HCT116 (cell line): ENCODE data around the gene CCDC182. TPM values are rescaled to one million over a fixed set of nuclear protein-coding genes. Genes with fewer than 3 reads are reported as not detected.

ENCODE experiments used
- ATAC-seq: fragments of 200-7000 bp; cut with Tn5 transposase; 2 replicates; pipeline ENCODE4 v1.9.1; 2020; ENCODE audit warnings: mild to moderate bottlenecking, moderate library complexity
- BruUV-seq: library from RNA; stranded (reverse); fragments of 400-500 nt; replicated peaks from 2 replicates; lab custom pipeline; 2021; lab: Mats Ljungman, UMichigan
- CTCF ChIA-PET: fragments of 300-600 bp; sonication (Branson Sonifier 250); formaldehyde crosslinking; loops from one replicate; lab custom pipeline; 2021; ENCODE audit warnings: antibody characterized with exemption; lab: Charles Lee
- POLR2A ChIA-PET: fragments of 300-600, 350-600 bp; sonication (Branson Sonifier 250); formaldehyde crosslinking; loops from one replicate; lab custom pipeline; 2021; ENCODE audit warnings: antibody characterized with exemption; lab: Charles Lee
- RAD21 ChIA-PET, 2 experiments: fragments of 300-600 bp; sonication (Branson Sonifier 250); formaldehyde crosslinking; loops; one replicate each; lab custom pipeline; 2023; ENCODE audit warnings: low total read pairs in 2 of 2; ENCODE audit not compliant: uncharacterized antibody in 2 of 2, unreplicated experiment in 2 of 2, low non-redundant PET in 1 of 2; lab: Charles Lee
- DNase-seq: peaks from one replicate; pipeline ENCODE4 v3.0.0-alpha.2; 2010; ENCODE audit warnings: low read depth, low spot score
- H2AFZ ChIP-seq: fragments of 200-600 bp; shearing (Covaris generic), sonication (generic); 2 replicates; pipeline ENCODE4 v1.6.1; 2017; ENCODE audit warnings: low read depth, mixed run types, mixed read lengths, antibody characterized with exemption, low read length; ENCODE audit not compliant: poor library complexity, severe bottlenecking
- H3K27ac ChIP-seq: 2 replicates; pipeline ENCODE4 v1.5.1; 2012; ENCODE audit warnings: low read depth, low read length
- H3K27me3 ChIP-seq: fragments of 200-600 bp; sonication (generic); 2 replicates; pipeline ENCODE4 v1.6.1; 2016; ENCODE audit warnings: mixed run types, low read length, mixed read lengths; ENCODE audit not compliant: insufficient read depth
- H3K36me3 ChIP-seq, 2 experiments: fragments of 200-500 bp in 1 of 2; fragments of 200-600 bp in 1 of 2; sonication (Bioruptor generic) in 1 of 2; sonication (generic) in 1 of 2; 2 replicates each; pipeline versions ENCODE4 v1.5.1 to v1.6.1; 2014 to 2016; ENCODE audit warnings: low read length in 2 of 2, inconsistent platforms in 1 of 2, mixed read lengths in 1 of 2, mixed run types in 1 of 2; ENCODE audit not compliant: insufficient read depth in 2 of 2, control insufficient read depth in 1 of 2
- H3K4me1 ChIP-seq, 2 experiments: fragments of 200-600 bp in 1 of 2; sonication (generic) in 1 of 2; 2 replicates each; pipeline versions ENCODE4 v1.5.1 to v1.6.1; 2012 to 2017; ENCODE audit warnings: low read length in 2 of 2, inconsistent platforms in 1 of 2, mild to moderate bottlenecking in 1 of 2, mixed read lengths in 1 of 2, mixed run types in 1 of 2, moderate library complexity in 1 of 2; ENCODE audit not compliant: insufficient read depth in 2 of 2, control insufficient read depth in 1 of 2
- H3K4me2 ChIP-seq: fragments of 200-600 bp; sonication (generic); 2 replicates; pipeline ENCODE4 v1.6.1; 2017; ENCODE audit warnings: mixed run types, low read length, mixed read lengths
- H3K4me3 ChIP-seq, 2 experiments: fragments of 200-600 bp in 1 of 2; sonication (generic) in 1 of 2; replicated peaks in 1 of 2; 2 replicates each; pipeline ENCODE4 v1.5.1; 2011 to 2016; ENCODE audit warnings: low read length in 2 of 2, control low read depth in 1 of 2, low read depth in 1 of 2, mild to moderate bottlenecking in 1 of 2, mixed read lengths in 1 of 2, mixed run types in 1 of 2
- H3K79me2 ChIP-seq: fragments of 200-600 bp; sonication (generic); 2 replicates; pipeline ENCODE4 v1.6.1; 2017; ENCODE audit warnings: mild to moderate bottlenecking, mixed run types, low read length, moderate library complexity, mixed read lengths; ENCODE audit not compliant: insufficient read depth
- H3K9ac ChIP-seq: fragments of 200-600 bp; sonication (generic); 2 replicates; pipeline ENCODE4 v1.6.1; 2016; ENCODE audit warnings: low read length, mixed read lengths
- H3K9me2 ChIP-seq: fragments of 200-600 bp; sonication (generic), shearing (Covaris generic); 2 replicates; pipeline ENCODE4 v1.6.1; 2017; ENCODE audit warnings: mixed run types, mild to moderate bottlenecking, moderate library complexity; ENCODE audit not compliant: insufficient read depth
- H3K9me3 ChIP-seq, 2 experiments: fragments of 200-500 bp in 1 of 2; fragments of 200-600 bp in 1 of 2; sonication (Bioruptor generic) in 1 of 2; sonication (generic) in 1 of 2; 2 replicates each; pipeline ENCODE4 v1.6.1; 2014 to 2017; ENCODE audit warnings: low read length in 2 of 2, mixed read lengths in 2 of 2, inconsistent platforms in 1 of 2, low read depth in 1 of 2, mild to moderate bottlenecking in 1 of 2, mixed run types in 1 of 2, moderate library complexity in 1 of 2; ENCODE audit not compliant: control insufficient read depth in 1 of 2, insufficient read depth in 1 of 2
- H4K20me1 ChIP-seq: fragments of 200-600 bp; sonication (generic), shearing (Covaris generic); 2 replicates; pipeline ENCODE4 v1.6.1; 2017; ENCODE audit warnings: mixed run types, mild to moderate bottlenecking, moderate library complexity; ENCODE audit not compliant: insufficient read depth
- CEBPB ChIP-seq: IDR thresholded peaks from 2 replicates; pipeline ENCODE4 v1.6.1; 2012; ENCODE audit warnings: low read depth
- EGR1 ChIP-seq: IDR thresholded peaks from 2 replicates; pipeline ENCODE4 v1.6.1; 2012; ENCODE audit warnings: low read depth
- ELF1 ChIP-seq: IDR thresholded peaks from 2 replicates; pipeline ENCODE4 v1.6.1; 2012; ENCODE audit warnings: low read depth, borderline replicate concordance
- EZH2 ChIP-seq: fragments of 200-600 bp; sonication (generic); IDR thresholded peaks from 2 replicates; pipeline ENCODE4 v1.6.1; 2017; ENCODE audit warnings: antibody characterized with exemption, mixed run types
- EZH2phosphoT487 ChIP-seq: fragments of 200-600 bp; IDR thresholded peaks from 2 replicates; pipeline ENCODE4 v1.6.1; 2018; ENCODE audit warnings: antibody characterized with exemption, borderline replicate concordance
- FOSL1 ChIP-seq: IDR thresholded peaks from 2 replicates; pipeline ENCODE4 v1.6.1; 2012; ENCODE audit warnings: low read depth
- JUND ChIP-seq: IDR thresholded peaks from 2 replicates; pipeline ENCODE4 v1.6.1; 2012
- POLR2A ChIP-seq: IDR thresholded peaks from 2 replicates; pipeline ENCODE4 v1.7.0; 2011; ENCODE audit warnings: borderline replicate concordance; ENCODE audit not compliant: insufficient read depth, insufficient read length; ENCODE audit errors: extremely low read depth
- RAD21 ChIP-seq: IDR thresholded peaks from 2 replicates; pipeline ENCODE4 v1.6.1; 2012; ENCODE audit warnings: low read depth, mild to moderate bottlenecking
- SP1 ChIP-seq: IDR thresholded peaks from 2 replicates; pipeline ENCODE4 v1.6.1; 2012; ENCODE audit warnings: low read depth
- SRF ChIP-seq: IDR thresholded peaks from 2 replicates; pipeline ENCODE4 v1.6.1; 2012; ENCODE audit warnings: low read depth
- TCF7L2 ChIP-seq: IDR thresholded peaks from 2 replicates; pipeline ENCODE4 v1.7.0; 2011; ENCODE audit warnings: borderline replicate concordance, inconsistent platforms; ENCODE audit not compliant: insufficient read depth, insufficient read length; ENCODE audit errors: extremely low read depth
- YY1 ChIP-seq: IDR thresholded peaks from 2 replicates; pipeline ENCODE4 v1.6.1; 2011; ENCODE audit warnings: low read length, low read depth, moderate library complexity, mild to moderate bottlenecking; ENCODE audit not compliant: insufficient replicate concordance; ENCODE audit errors: extremely low read depth
- ZFX ChIP-seq: fragments of 450-650 bp; IDR thresholded peaks from 2 replicates; pipeline ENCODE4 v1.6.1; 2017
- ZNF274 ChIP-seq: fragments of 200-500 bp; sonication (Bioruptor generic); IDR thresholded peaks from 2 replicates; pipeline ENCODE4 v1.6.1; 2014; ENCODE audit warnings: mild to moderate bottlenecking, low read depth, low read length, inconsistent platforms
- intact Hi-C: fragments of 100-400 bp; cut with micrococcal nuclease; formaldehyde crosslinking; loops from 2 replicates; pipeline ENCODE4 v1.10.0; 2022
- total RNA-seq: library from RNA; stranded (reverse); gene quantifications from one replicate; pipeline ENCODE4 v1.2.1, GENCODE V29; 2021; ENCODE audit not compliant: unreplicated experiment
- TF ChIP-seq, protein P1 (sequence below): IDR thresholded peaks from 2 replicates; pipeline ENCODE4 v1.6.1; 2012
- TF ChIP-seq, protein P2 (sequence below): IDR thresholded peaks from 2 replicates; pipeline ENCODE4 v1.6.1; 2011; ENCODE audit warnings: mild to moderate bottlenecking, low read length, moderate library complexity; ENCODE audit not compliant: insufficient replicate concordance; ENCODE audit errors: extremely low read depth

Gene CCDC182
- total RNA-seq, 1 experiment from 2014 or later, result not detected

DNA sequence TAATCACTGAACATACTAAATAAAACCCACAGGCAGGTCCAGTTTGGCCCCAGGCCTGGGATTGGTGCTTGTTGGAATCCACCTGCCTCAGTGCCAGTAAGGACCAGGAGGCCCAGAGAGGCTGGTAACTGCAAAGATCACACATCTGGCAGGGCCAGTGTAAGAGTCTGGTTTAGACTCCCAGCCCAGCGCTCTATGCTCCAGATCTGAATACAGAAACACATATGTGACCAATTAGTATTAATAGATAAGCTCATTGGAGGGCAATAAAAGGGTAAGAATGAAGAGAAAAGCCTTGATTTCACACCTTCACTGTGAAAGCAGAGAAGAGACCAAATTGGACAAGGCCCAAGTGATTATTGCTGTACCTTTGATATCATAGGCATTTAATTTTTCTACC is 13.6 kb upstream of the CCDC182 start:
- no peaks in the 10 kb centered on the region for H3K79me2 ChIP-seq
- intact Hi-C loops, result no loop called here
- CTCF ChIA-PET, result interaction anchor here (1.8 kb wide), 1 partner anchor 11 kb away, joined by 5 read pairs; no protein-coding TSS in a partner anchor
- H3K27ac ChIP-seq, result no peak overlapping the region
- TF ChIP-seq RAD21 (no peak), POLR2A (no peak)
- DNase-seq, result no peak
- H4K20me1 ChIP-seq, result no peaks in the 10 kb centered on the region
- no peak overlapping the region for H3K9ac ChIP-seq
- no peaks in the 10 kb centered on the region for H3K36me3 ChIP-seq
- H3K4me3 ChIP-seq, result no peak overlapping the region
- POLR2A ChIA-PET, result no interaction called here
- no peak overlapping the region for H3K4me2 ChIP-seq
- no peaks in the 10 kb centered on the region for H3K9me2 ChIP-seq
- RAD21 ChIA-PET, result interaction anchor here in 1 of 2 experiments (0.6 kb wide), 1 partner anchor 629 kb away, joined by 3 read pairs; no protein-coding TSS in a partner anchor
- H3K27me3 ChIP-seq, result peaks cover 4% of the 10 kb centered on the region; the same call in 1 of the 2 replicates
- BruUV-seq, result no TSS peak
- ATAC-seq, result no peak
- H2AFZ ChIP-seq, result no peak overlapping the region
- H3K4me1 ChIP-seq, result no peaks in the 10 kb centered on the region
- H3K9me3 ChIP-seq, result no peaks in the 10 kb centered on the region

GRCh38 chr17:57757735-57758134 is 12.6 kb upstream of the CCDC182 start:
- ATAC-seq, result no peak
- H2AFZ ChIP-seq, result no peak overlapping the region

More at GRCh38 chr17:57757735-57758134, 12.6 kb upstream of the CCDC182 start:
- Histone ChIP-seq H3K4me1 (no peaks in the 10 kb centered on the region), H4K20me1 (no peaks in the 10 kb centered on the region), H3K4me3 (no peak overlapping the region), H3K27me3 (peaks cover 4% of the 10 kb centered on the region; the same call in 1 of the 2 replicates), H3K9me2 (no peaks in the 10 kb centered on the region), H3K79me2 (no peaks in the 10 kb centered on the region), H3K27ac (no peak overlapping the region), H3K4me2 (no peak overlapping the region), H3K9me3 (no peaks in the 10 kb centered on the region), H3K36me3 (no peaks in the 10 kb centered on the region), H3K9ac (no peak overlapping the region)
- TF ChIP-seq TCF7L2, result no peak
- no peak for TF ChIP-seq CEBPB
- no peak for TF ChIP-seq JUND
- no peak for TF ChIP-seq EZH2phosphoT487
- TF ChIP-seq, protein P1, sequence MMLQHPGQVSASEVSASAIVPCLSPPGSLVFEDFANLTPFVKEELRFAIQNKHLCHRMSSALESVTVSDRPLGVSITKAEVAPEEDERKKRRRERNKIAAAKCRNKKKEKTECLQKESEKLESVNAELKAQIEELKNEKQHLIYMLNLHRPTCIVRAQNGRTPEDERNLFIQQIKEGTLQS, result no peak
- no peak for TF ChIP-seq YY1
- no peak for TF ChIP-seq FOSL1
- no peak for TF ChIP-seq EGR1
- TF ChIP-seq SP1, result no peak
- no peak for TF ChIP-seq ZNF274
- TF ChIP-seq EZH2, result no peak
- TF ChIP-seq, protein P2, sequence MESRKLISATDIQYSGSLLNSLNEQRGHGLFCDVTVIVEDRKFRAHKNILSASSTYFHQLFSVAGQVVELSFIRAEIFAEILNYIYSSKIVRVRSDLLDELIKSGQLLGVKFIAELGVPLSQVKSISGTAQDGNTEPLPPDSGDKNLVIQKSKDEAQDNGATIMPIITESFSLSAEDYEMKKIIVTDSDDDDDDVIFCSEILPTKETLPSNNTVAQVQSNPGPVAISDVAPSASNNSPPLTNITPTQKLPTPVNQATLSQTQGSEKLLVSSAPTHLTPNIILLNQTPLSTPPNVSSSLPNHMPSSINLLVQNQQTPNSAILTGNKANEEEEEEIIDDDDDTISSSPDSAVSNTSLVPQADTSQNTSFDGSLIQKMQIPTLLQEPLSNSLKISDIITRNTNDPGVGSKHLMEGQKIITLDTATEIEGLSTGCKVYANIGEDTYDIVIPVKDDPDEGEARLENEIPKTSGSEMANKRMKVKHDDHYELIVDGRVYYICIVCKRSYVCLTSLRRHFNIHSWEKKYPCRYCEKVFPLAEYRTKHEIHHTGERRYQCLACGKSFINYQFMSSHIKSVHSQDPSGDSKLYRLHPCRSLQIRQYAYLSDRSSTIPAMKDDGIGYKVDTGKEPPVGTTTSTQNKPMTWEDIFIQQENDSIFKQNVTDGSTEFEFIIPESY, result no peak
- no peak for TF ChIP-seq SRF
- no peak for TF ChIP-seq ZFX
- no peak for TF ChIP-seq ELF1
- no peak for DNase-seq
- ChIA-PET RAD21 (interaction anchor here in 1 of 2 experiments (1.1 kb wide), 1 partner anchor 9 kb away, joined by 3 read pairs; no protein-coding TSS in a partner anchor), CTCF (interaction anchor here (1.0 kb wide), 1 partner anchor 10 kb away, joined by 4 read pairs; no protein-coding TSS in a partner anchor), POLR2A (no interaction called here)
- no TSS peak for BruUV-seq
- intact Hi-C loops, result no loop called here
